PC-3 (cell line): Measurements from ENCODE around the gene C1D.

Experiments
- EZH2 ChIP-seq: fragments of 300-600 bp; sonication (generic); IDR thresholded peaks from one replicate; pipeline ENCODE4 v1.6.1; 2017; ENCODE audit warnings: antibody characterized with exemption, mild to moderate bottlenecking, low read length; ENCODE audit not compliant: unreplicated experiment
- TF ChIP-seq, protein P1 (sequence below): fragments of 300-600 bp; sonication (generic); conservative IDR thresholded peaks from 2 replicates; pipeline ENCODE4 v1.5.1; 2017; ENCODE audit warnings: antibody characterized with exemption, low read depth, mild to moderate bottlenecking, low read length

- TF ChIP-seq, protein P1, sequence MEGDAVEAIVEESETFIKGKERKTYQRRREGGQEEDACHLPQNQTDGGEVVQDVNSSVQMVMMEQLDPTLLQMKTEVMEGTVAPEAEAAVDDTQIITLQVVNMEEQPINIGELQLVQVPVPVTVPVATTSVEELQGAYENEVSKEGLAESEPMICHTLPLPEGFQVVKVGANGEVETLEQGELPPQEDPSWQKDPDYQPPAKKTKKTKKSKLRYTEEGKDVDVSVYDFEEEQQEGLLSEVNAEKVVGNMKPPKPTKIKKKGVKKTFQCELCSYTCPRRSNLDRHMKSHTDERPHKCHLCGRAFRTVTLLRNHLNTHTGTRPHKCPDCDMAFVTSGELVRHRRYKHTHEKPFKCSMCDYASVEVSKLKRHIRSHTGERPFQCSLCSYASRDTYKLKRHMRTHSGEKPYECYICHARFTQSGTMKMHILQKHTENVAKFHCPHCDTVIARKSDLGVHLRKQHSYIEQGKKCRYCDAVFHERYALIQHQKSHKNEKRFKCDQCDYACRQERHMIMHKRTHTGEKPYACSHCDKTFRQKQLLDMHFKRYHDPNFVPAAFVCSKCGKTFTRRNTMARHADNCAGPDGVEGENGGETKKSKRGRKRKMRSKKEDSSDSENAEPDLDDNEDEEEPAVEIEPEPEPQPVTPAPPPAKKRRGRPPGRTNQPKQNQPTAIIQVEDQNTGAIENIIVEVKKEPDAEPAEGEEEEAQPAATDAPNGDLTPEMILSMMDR = no peak
- TF ChIP-seq EZH2 = no peak
These were observed 19.1 kb downstream of the C1D start for GRCh38 chr2:68043695-68044094.
